NK-92 (cell line): ENCODE data around the gene SMTNL1.
"Not testable (repeated sequence)": the region's sequence is repeated elsewhere in the genome, so short reads cannot be mapped to it uniquely, and the experiment has no call there.

ENCODE experiments used
- DNase-seq: peaks from one replicate; lab custom pipeline; 2025; ENCODE audit not compliant: unreplicated experiment; lab: John Stamatoyannopoulos, UW

SMTNL1 gene

GRCh38 chr11:57508341-57509170 is 28.8 kb upstream of the SMTNL1 start:
- DNase-seq: no peak

- no peak for DNase-seq
Measured at GRCh38 chr11:57511741-57512430, 25.5 kb upstream of the SMTNL1 start.

- DNase-seq: no peak
Measured at GRCh38 chr11:57512646-57513451, 24.5 kb upstream of the SMTNL1 start.

- no peak for DNase-seq
Measured at GRCh38 chr11:57513452-57513795, 24.0 kb upstream of the SMTNL1 start.

GRCh38 chr11:57513911-57514537 is 23.4 kb upstream of the SMTNL1 start:
- no peak for DNase-seq

GRCh38 chr11:57514538-57515331 is 22.7 kb upstream of the SMTNL1 start:
- no peak for DNase-seq

- no peak for DNase-seq
Measured at GRCh38 chr11:57515332-57516060, 21.9 kb upstream of the SMTNL1 start, which contains the start of gene SLC43A1. Gene SLC43A1 (minus strand): TSS chr11:57515702. CDS start chr11:57514111, 1,591 bp downstream.

- no peak for DNase-seq
Measured at GRCh38 chr11:57516061-57516443, 21.3 kb upstream of the SMTNL1 start.

- DNase-seq: no peak
Measured at GRCh38 chr11:57521116-57521515, 16.3 kb upstream of the SMTNL1 start.

- DNase-seq: no peak
Measured at GRCh38 chr11:57523419-57523818, 14.0 kb upstream of the SMTNL1 start.

- no peak for DNase-seq
Measured at GRCh38 chr11:57527056-57527631, 10.3 kb upstream of the SMTNL1 start.

- DNase-seq: no peak
Measured at GRCh38 chr11:57529012-57529411, 8.4 kb upstream of the SMTNL1 start.

- DNase-seq: no peak
Measured at GRCh38 chr11:57530215-57530595, 7.2 kb upstream of the SMTNL1 start.

GRCh38 chr11:57530596-57531507 is 6.5 kb upstream of the SMTNL1 start, which contains the start of gene TIMM10:
Gene TIMM10 (minus strand): TSS chr11:57530754. CDS start chr11:57530189, 565 bp downstream.
- DNase-seq: peak; percentile 82

GRCh38 chr11:57534449-57534848 is 2.9 kb upstream of the SMTNL1 start:
- DNase-seq: not testable (repeated sequence)

GRCh38 chr11:57539342-57539741 is 1.9 kb downstream of the SMTNL1 start:
- no peak for DNase-seq

GRCh38 chr11:57541169-57541568 is 3.8 kb downstream of the SMTNL1 start:
- no peak for DNase-seq

- no peak for DNase-seq
Measured at GRCh38 chr11:57542582-57542981, 5.2 kb downstream of the SMTNL1 start.
